ENCODE measurements around the gene FKBP6.

DNA sequence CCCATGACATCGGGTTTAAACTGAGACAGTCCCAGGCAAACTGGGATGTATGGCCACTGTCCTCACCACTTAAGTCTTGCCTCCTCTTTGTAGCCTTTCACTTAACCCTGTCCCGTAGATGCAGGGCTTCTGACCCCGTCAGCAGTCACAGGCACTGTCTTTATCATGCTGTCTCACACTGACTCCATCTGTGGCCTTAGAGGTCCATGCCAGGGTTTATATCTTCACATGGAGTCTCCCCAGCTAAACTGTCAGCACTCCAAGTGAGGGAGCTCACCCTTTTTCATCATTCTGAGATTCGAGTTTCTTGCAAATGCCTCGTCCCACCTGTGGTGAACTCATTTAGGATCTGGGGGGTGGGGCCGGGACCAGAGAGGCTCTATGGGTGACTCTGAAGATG, 2.8 kb downstream of the FKBP6 start:
- no peak for TF ChIP-seq POLR2A (IDR thresholded peaks at IDR 0.05)
- TF ChIP-seq, protein P1, sequence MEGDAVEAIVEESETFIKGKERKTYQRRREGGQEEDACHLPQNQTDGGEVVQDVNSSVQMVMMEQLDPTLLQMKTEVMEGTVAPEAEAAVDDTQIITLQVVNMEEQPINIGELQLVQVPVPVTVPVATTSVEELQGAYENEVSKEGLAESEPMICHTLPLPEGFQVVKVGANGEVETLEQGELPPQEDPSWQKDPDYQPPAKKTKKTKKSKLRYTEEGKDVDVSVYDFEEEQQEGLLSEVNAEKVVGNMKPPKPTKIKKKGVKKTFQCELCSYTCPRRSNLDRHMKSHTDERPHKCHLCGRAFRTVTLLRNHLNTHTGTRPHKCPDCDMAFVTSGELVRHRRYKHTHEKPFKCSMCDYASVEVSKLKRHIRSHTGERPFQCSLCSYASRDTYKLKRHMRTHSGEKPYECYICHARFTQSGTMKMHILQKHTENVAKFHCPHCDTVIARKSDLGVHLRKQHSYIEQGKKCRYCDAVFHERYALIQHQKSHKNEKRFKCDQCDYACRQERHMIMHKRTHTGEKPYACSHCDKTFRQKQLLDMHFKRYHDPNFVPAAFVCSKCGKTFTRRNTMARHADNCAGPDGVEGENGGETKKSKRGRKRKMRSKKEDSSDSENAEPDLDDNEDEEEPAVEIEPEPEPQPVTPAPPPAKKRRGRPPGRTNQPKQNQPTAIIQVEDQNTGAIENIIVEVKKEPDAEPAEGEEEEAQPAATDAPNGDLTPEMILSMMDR (IDR thresholded peaks at IDR 0.05): no peak
